K562 (cell line): Measurements from ENCODE around the gene DNAAF2. TPM values are rescaled to one million over a fixed set of nuclear protein-coding genes. Genes with fewer than 3 reads are reported as not detected.

Source experiments
- CHAMP1 ChIP-seq: fragments of 450-650 bp; IDR thresholded peaks from 2 replicates; pipeline ENCODE4 v1.6.1; 2016; ENCODE audit warnings: mild to moderate bottlenecking
- ESRRA ChIP-seq: fragments of 450-650 bp; IDR thresholded peaks from 2 replicates; pipeline ENCODE4 v1.6.1; 2014; ENCODE audit warnings: low read depth, mild to moderate bottlenecking, moderate library complexity, borderline replicate concordance
- FOSL1 ChIP-seq: fragments of 200-800 bp; sonication (Bioruptor generic); conservative IDR thresholded peaks from 2 replicates; pipeline ENCODE4 v1.6.1; 2016; ENCODE audit warnings: missing genetic modification characterization, missing compliant biosample characterization
- FOXK1 ChIP-seq: sonication (generic); formaldehyde crosslinking; IDR thresholded peaks from 2 replicates; pipeline ENCODE4 v1.8.0; 2022; ENCODE audit warnings: missing genetic modification reagents, mild to moderate bottlenecking, borderline replicate concordance
- FOXK2 ChIP-seq, 2 experiments: fragments of 450-650 bp; IDR thresholded peaks in 1 of 2; conservative IDR thresholded peaks in 1 of 2; 2 replicates each; pipeline ENCODE4 v1.6.1; 2016; ENCODE audit warnings: low read depth in 2 of 2, mild to moderate bottlenecking in 1 of 2
- MCM3 ChIP-seq: fragments of 450-650 bp; IDR thresholded peaks from 2 replicates; pipeline ENCODE4 v1.6.1; 2016
- POLR2A ChIP-seq: fragments of 450-650 bp; conservative IDR thresholded peaks from 2 replicates; pipeline ENCODE4 v1.6.1; 2016
- SIN3A ChIP-seq, 2 experiments: fragments of 150-350 bp in 1 of 2; IDR thresholded peaks; 2 replicates each; pipeline ENCODE4 v1.6.1; 2011 to 2016; ENCODE audit warnings: borderline replicate concordance in 2 of 2, low read depth in 2 of 2, low read length in 2 of 2, mild to moderate bottlenecking in 2 of 2, moderate library complexity in 2 of 2; ENCODE audit not compliant: control insufficient read depth in 1 of 2
- SIRT6 ChIP-seq: IDR thresholded peaks from one replicate; pipeline ENCODE4 v1.6.1; 2012; ENCODE audit warnings: low read depth, mild to moderate bottlenecking, control low read depth, inconsistent platforms, low read length, moderate library complexity
- SMAD4 ChIP-seq: fragments of 250-450 bp; sonication (Bioruptor Pico); conservative IDR thresholded peaks from 2 replicates; pipeline ENCODE4 v1.8.0; 2021; ENCODE audit warnings: inconsistent platforms, mild to moderate bottlenecking, moderate library complexity
- SPI1 ChIP-seq: IDR thresholded peaks from 2 replicates; pipeline ENCODE4 v1.6.1; 2011; ENCODE audit warnings: low read depth, low read length, control low read depth, borderline replicate concordance
- ZBTB40 ChIP-seq, 2 experiments: fragments of 450-650 bp in 1 of 2; sonication (generic) in 1 of 2; formaldehyde crosslinking in 1 of 2; IDR thresholded peaks; 2 replicates each; pipeline versions ENCODE4 v1.7.1 to v1.9.0; 2016 to 2022; ENCODE audit warnings: inconsistent platforms in 1 of 2, mild to moderate bottlenecking in 1 of 2, missing genetic modification reagents in 1 of 2
- polyA plus RNA-seq, 8 experiments: library from polyadenylated mRNA; depleted of rRNA in 4 of 8; stranded (reverse) in 5 of 8; unstranded in 3 of 8; fragments of >200 nt; fragmentation: Nextera tagmentation in 2 of 8; fragmentation: Illumina TruSeq in 1 of 8; extraction: Ambion mirVana in 2 of 8; extraction: Trizol in 1 of 8; gene quantifications; 2 replicates each; pipeline versions ENCODE4 v1.2.1 to v1.2.3, GENCODE V29; 2011 to 2014; ENCODE audit warnings: inconsistent platforms in 1 of 8, missing spikeins in 1 of 8
- total RNA-seq, 7 experiments: library from RNA; depleted of rRNA in 6 of 7; stranded (reverse); fragments of >200 nt in 6 of 7; fragmentation: Illumina TruSeq in 2 of 7; extraction: Trizol in 2 of 7; gene quantifications; 2 replicates each; pipeline versions ENCODE4 v1.2.1 to v1.2.3, GENCODE V29; 2011 to 2021; ENCODE audit warnings: low replicate concordance in 1 of 7

The DNAAF2 gene
- total and polyA plus RNA-seq, 9 of the 15 experiments (the other 6 are each of a cell fraction or from before 2014, with no cell fraction given), result 2.4 to 14.6 (median 11.1) TPM

- TF ChIP-seq CHAMP1 (no peak), MCM3 (no peak), SPI1 (peak; percentile 80), ESRRA (no peak), FOSL1 (tag) (peak; percentile 73), SIN3A (IDR thresholded peaks at IDR 0.05; ENCODE audit: borderline replicate concordance in 2 of 2, control insufficient read depth in 1 of 2, low read depth in 2 of 2, low read length in 2 of 2) (peak; percentile 59 to 62; a peak in 2 of 4 replicates), ZBTB40 (IDR thresholded peaks at IDR 0.05) (peak; percentile 89), ZBTB40 (CRISPR knock-in tag; IDR thresholded peaks at IDR 0.05) (no peak), SIRT6 (no peak), POLR2A (peak; percentile 96), FOXK2 (conservative IDR thresholded peaks at IDR 0.05 in 1 of 2, IDR thresholded peaks at IDR 0.05 in 1 of 2; ENCODE audit: low read depth in 2 of 2) (0 out of 4 replicates have a peak, but pooled peaks of 1 of the 2 experiments have one; percentile 20), SMAD4 (CRISPR knock-in tag) (peak; percentile 55; the same call in 1 of the 2 replicates), FOXK1 (CRISPR knock-in tag) (peak; percentile 56; the same call in 1 of the 2 replicates)
Observed at GRCh38 chr14:49620182-49621113, 14.6 kb downstream of the DNAAF2 start, which contains the start of the genes MGAT2 and RPL36AL (continued).
